Measurements from ENCODE around the gene KIAA0513.

KIAA0513 gene

DNA sequence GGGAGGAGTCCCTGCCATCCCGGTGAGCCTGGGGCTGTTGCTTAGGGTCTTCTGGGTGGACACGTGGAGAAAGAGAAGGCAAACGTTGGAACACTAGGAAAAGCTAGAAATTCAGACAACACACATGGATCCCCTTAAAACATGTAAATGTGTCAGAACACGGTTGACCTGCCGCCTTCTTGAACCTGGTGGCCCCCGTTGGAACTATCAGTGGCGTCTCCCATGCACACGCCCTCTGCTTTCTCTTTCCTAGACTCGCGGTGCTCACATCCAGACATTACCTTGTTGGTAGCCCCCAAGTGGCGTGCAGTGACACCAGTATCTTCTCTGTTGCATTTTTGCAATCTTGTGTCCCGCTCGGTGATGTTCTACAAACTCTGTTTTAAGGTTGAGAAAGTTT is 66.1 kb downstream of the KIAA0513 start:
- DNase-seq (ENCODE audit: low read depth) = no peak
- no peak overlapping the region for H3K4me3 ChIP-seq (ENCODE audit: low read depth, low read length)
- TF ChIP-seq, protein P1, sequence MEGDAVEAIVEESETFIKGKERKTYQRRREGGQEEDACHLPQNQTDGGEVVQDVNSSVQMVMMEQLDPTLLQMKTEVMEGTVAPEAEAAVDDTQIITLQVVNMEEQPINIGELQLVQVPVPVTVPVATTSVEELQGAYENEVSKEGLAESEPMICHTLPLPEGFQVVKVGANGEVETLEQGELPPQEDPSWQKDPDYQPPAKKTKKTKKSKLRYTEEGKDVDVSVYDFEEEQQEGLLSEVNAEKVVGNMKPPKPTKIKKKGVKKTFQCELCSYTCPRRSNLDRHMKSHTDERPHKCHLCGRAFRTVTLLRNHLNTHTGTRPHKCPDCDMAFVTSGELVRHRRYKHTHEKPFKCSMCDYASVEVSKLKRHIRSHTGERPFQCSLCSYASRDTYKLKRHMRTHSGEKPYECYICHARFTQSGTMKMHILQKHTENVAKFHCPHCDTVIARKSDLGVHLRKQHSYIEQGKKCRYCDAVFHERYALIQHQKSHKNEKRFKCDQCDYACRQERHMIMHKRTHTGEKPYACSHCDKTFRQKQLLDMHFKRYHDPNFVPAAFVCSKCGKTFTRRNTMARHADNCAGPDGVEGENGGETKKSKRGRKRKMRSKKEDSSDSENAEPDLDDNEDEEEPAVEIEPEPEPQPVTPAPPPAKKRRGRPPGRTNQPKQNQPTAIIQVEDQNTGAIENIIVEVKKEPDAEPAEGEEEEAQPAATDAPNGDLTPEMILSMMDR (conservative IDR thresholded peaks at IDR 0.05; ENCODE audit: low read depth, low read length) = no peak

DNA sequence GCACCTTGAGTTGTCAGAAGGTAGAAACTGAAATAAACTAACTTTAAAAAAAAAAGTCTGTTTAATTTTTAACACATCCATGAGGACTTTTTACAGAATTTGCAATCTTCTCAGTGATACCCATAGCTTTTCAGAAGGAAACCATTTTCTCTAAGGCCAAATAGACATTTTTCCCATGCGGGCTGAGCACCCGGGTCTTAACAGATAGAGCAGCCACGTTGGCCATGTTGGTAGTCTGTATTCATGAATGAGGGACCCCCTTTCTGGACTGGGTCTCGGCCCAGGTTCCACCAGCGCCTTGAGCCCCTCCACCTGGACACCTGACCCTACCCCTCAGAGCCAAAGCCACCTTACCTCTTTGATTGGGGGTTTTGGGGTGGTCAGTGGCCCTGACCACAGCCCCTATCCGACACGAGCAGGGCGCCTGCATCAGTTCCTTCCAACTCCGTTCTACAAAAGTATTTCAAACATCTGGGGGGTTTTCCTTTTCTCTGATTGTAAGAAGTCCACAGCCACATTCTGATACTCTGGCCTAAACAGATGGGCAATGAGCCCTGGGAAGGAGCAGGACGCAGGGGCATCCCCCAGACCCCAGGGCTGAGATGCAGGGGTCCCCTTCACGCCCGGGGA is 66.7 kb downstream of the KIAA0513 start:
- TF ChIP-seq, protein P1 (conservative IDR thresholded peaks at IDR 0.05; ENCODE audit: low read depth, low read length) = no peak
- no peak for DNase-seq (ENCODE audit: low read depth)
- H3K4me3 ChIP-seq (ENCODE audit: low read depth, low read length) = no peak overlapping the region

DNA sequence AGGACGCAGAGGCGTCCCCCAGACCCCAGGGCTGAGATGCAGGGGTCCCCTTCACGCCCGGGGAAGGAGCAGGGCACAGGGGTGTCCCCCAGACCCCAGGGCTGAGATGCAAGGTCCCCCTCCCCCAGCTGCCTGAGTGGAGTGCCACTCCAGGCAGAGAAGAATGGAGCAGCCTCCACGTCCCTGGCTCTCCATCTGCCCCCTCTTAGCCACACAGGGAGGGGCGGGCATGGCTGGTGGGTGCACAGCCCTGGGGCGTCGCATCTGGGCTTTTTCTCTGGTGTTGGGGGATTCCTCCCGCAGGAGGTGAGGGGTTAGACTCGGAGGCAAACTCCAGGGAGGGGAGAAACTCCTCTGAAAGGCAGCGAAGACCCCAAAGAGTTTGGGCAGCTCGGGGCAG is 67.2 kb downstream of the KIAA0513 start:
- no peak overlapping the region for H3K4me3 ChIP-seq (ENCODE audit: low read depth, low read length)
- TF ChIP-seq, protein P1 (conservative IDR thresholded peaks at IDR 0.05; ENCODE audit: low read depth, low read length) = no peak
- no peak for DNase-seq (ENCODE audit: low read depth)

DNA sequence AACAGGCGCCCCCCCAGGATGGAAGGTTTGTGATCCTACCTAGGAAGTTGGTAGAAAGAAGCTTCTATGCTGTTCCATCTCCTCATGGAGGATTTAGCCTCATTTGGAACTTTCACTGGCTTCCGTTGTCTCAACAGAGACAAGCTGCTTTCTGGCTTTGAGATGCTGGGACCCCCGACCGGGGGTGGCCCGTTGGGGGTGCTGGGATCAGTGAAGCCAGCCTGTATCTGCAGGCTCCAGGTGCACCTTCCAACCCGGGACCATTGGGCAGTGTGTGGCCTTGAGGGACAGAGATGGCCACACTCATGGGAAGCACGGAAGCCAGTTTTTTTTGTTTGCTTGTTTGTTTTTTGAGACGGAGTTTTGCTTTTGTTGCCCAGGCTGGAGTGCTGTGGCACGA is 69.3 kb downstream of the KIAA0513 start:
- no peak for DNase-seq (ENCODE audit: low read depth)
- no peak overlapping the region for H3K4me3 ChIP-seq (ENCODE audit: low read depth, low read length)
- TF ChIP-seq, protein P1 (conservative IDR thresholded peaks at IDR 0.05; ENCODE audit: low read depth, low read length) = no peak

DNA sequence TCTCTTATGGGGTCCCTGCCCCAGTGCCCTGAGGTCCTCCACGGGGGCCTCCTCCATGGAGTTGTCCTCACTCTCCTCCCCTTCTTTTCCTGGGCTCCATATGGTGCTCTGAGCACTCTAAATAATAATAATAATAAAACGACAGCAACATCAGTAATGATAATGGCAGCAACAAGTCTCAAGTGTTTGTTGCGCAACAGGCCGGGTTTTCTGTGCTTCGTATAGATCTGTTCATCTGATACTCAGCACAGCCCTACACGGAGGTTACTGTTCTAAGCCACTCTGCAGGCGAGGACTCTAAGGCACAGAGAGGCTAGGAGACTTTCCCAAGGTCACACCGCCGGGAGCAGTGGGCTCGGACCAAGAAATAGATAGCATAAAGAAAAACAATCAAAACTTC is 71.0 kb downstream of the KIAA0513 start:
- no peak overlapping the region for H3K4me3 ChIP-seq (ENCODE audit: low read depth, low read length)
- DNase-seq (ENCODE audit: low read depth) = no peak
- TF ChIP-seq, protein P1 (conservative IDR thresholded peaks at IDR 0.05; ENCODE audit: low read depth, low read length) = no peak

DNA sequence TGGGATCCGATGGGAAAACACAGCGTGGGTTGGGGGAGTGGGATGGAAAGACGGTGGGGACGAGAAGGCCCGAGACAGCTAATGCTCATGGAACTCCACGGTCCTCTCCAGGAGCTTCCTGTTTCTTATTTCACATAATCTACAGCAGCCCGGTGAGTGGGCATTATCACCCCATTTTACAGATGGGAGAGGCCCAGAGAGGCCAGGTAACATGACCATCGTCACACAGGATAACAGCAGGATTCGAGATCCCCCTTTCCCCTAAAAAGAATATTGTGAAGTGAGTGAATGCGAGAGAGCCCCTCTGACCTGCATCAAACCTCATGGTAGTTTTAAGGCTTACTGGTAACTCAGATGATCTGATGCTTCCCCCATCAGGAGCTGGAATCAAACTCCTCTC is 72.7 kb downstream of the KIAA0513 start:
- no peak for DNase-seq (ENCODE audit: low read depth)

More for the DNA sequence above, 72.7 kb downstream of the KIAA0513 start:
- no peak overlapping the region for H3K4me3 ChIP-seq (ENCODE audit: low read depth, low read length)
- TF ChIP-seq, protein P1 (conservative IDR thresholded peaks at IDR 0.05; ENCODE audit: low read depth, low read length) = no peak

Measured in choroid plexus epithelial cell (primary cell).